Neutrophil (primary cell): ENCODE results near the gene HRCT1.

Experiments used
- H3K27ac ChIP-seq: fragments of 200-600 bp; sonication (generic); 2 replicates; pipeline ENCODE4 v1.5.1; 2016; ENCODE audit warnings: mild to moderate bottlenecking, moderate library complexity
- H3K27me3 ChIP-seq: fragments of 200-600 bp; sonication (generic); 2 replicates; pipeline ENCODE4 v1.6.0; 2016; ENCODE audit warnings: mild to moderate bottlenecking
- H3K36me3 ChIP-seq: fragments of 200-600 bp; sonication (generic); 2 replicates; pipeline ENCODE4 v1.5.1; 2017
- H3K4me1 ChIP-seq, 2 experiments: fragments of 200-600 bp in 1 of 2; sonication (generic) in 1 of 2; 1 replicate in 1 of 2; 2 replicates in 1 of 2; pipeline versions ENCODE4 v1.5.1 to v1.6.1; 2013 to 2016; ENCODE audit warnings: low read depth in 1 of 2, low read length in 1 of 2, mild to moderate bottlenecking in 1 of 2, moderate library complexity in 1 of 2; ENCODE audit not compliant: control insufficient read depth in 1 of 2, insufficient read depth in 1 of 2
- H3K4me3 ChIP-seq, 2 experiments: fragments of 200-600 bp in 1 of 2; sonication (generic) in 1 of 2; 1 replicate in 1 of 2; 2 replicates in 1 of 2; pipeline ENCODE4 v1.5.1; 2013 to 2016; ENCODE audit warnings: low read depth in 1 of 2, low read length in 1 of 2, mild to moderate bottlenecking in 1 of 2, moderate library complexity in 1 of 2
- H3K9me3 ChIP-seq: fragments of 200-600 bp; sonication (generic); 2 replicates; pipeline ENCODE4 v1.5.1; 2016
- CTCF ChIP-seq: fragments of 200-600 bp; sonication (generic); IDR thresholded peaks from 2 replicates; pipeline ENCODE4 v1.5.1; 2016; ENCODE audit warnings: antibody characterized with exemption

Gene HRCT1

GRCh38 chr9:35942286-35942685 is 36.3 kb downstream of the HRCT1 start:
- Histone ChIP-seq H3K27ac (no peak overlapping the region), H3K4me3 (no peak overlapping the region), H3K27me3 (no peaks in the 10 kb centered on the region), H3K9me3 (no peaks in the 10 kb centered on the region), H3K4me1 (no peaks in the 10 kb centered on the region), H3K36me3 (no peaks in the 10 kb centered on the region)
- TF ChIP-seq CTCF = no peak

- Histone ChIP-seq H3K9me3 (no peaks in the 10 kb centered on the region), H3K4me1 (no peaks in the 10 kb centered on the region), H3K4me3 (no peak overlapping the region), H3K27ac (no peak overlapping the region), H3K27me3 (peaks cover 4% of the 10 kb centered on the region), H3K36me3 (no peaks in the 10 kb centered on the region)
- no peak for TF ChIP-seq CTCF
Observed at GRCh38 chr9:35944173-35944572, 38.2 kb downstream of the HRCT1 start.

- H3K4me1 ChIP-seq = no peaks in the 10 kb centered on the region
- no peaks in the 10 kb centered on the region for H3K36me3 ChIP-seq
Observed at GRCh38 chr9:35944841-35945240, 38.8 kb downstream of the HRCT1 start.

GRCh38 chr9:35945341-35946018 is 39.5 kb downstream of the HRCT1 start:
- Histone ChIP-seq H3K4me3 (no peak overlapping the region), H3K4me1 (no peaks in the 10 kb centered on the region), H3K9me3 (no peaks in the 10 kb centered on the region), H3K27ac (no peak overlapping the region), H3K36me3 (no peaks in the 10 kb centered on the region), H3K27me3 (peaks cover 6% of the 10 kb centered on the region)
- no peak for TF ChIP-seq CTCF

More at GRCh38 chr9:35944841-35945240, 38.8 kb downstream of the HRCT1 start:
- H3K9me3 ChIP-seq = no peaks in the 10 kb centered on the region
- no peak for TF ChIP-seq CTCF
- H3K4me3 ChIP-seq = no peak overlapping the region
- peaks cover 6% of the 10 kb centered on the region for H3K27me3 ChIP-seq
- H3K27ac ChIP-seq = no peak overlapping the region

- Histone ChIP-seq H3K27me3 (peaks cover 20% of the 10 kb centered on the region), H3K36me3 (no peaks in the 10 kb centered on the region), H3K9me3 (no peaks in the 10 kb centered on the region), H3K4me3 (no peak overlapping the region), H3K4me1 (no peaks in the 10 kb centered on the region), H3K27ac (no peak overlapping the region)
- no peak for TF ChIP-seq CTCF
Observed at GRCh38 chr9:35948451-35948850, 42.4 kb downstream of the HRCT1 start.
